Activated naive CD4-positive, alpha-beta T cell (primary cell): ENCODE measurements around the gene TMTC4.
A peak's percentile ranks its signal among the peaks of the same experiment; 100 is the strongest.
"Not testable (repeated sequence)": the region's sequence is repeated elsewhere in the genome, so short reads cannot be mapped to it uniquely, and the experiment has no call there.

ENCODE experiments used
- DNase-seq, 4 experiments: peaks; one replicate each; lab custom pipeline; 2025; lab: John Stamatoyannopoulos, UW

Gene TMTC4

GRCh38 chr13:100584896-100585295, 89.7 kb downstream of the TMTC4 start:
- DNase-seq, result no peak

GRCh38 chr13:100581504-100581903, 93.1 kb downstream of the TMTC4 start:
- no peak for DNase-seq

GRCh38 chr13:100581030-100581429, 93.6 kb downstream of the TMTC4 start:
- DNase-seq, result no peak

- no peak for DNase-seq
Observed at GRCh38 chr13:100580045-100580444, 94.5 kb downstream of the TMTC4 start.

GRCh38 chr13:100577239-100577638, 97.4 kb downstream of the TMTC4 start:
- DNase-seq, result not testable (repeated sequence)

GRCh38 chr13:100573121-100573520, 101.5 kb downstream of the TMTC4 start:
- peak; percentile 7 to 68 (median 43) for DNase-seq

GRCh38 chr13:100566543-100566942, 108.1 kb downstream of the TMTC4 start:
- no peak for DNase-seq

- no peak for DNase-seq
Observed at GRCh38 chr13:100565286-100565685, 109.3 kb downstream of the TMTC4 start.

GRCh38 chr13:100564444-100565223, 110.0 kb downstream of the TMTC4 start:
- no peak for DNase-seq

GRCh38 chr13:100563779-100564178, 110.8 kb downstream of the TMTC4 start:
- DNase-seq, result no peak

GRCh38 chr13:100561599-100562204, 112.9 kb downstream of the TMTC4 start:
- DNase-seq, result no peak

GRCh38 chr13:100561158-100561499, 113.5 kb downstream of the TMTC4 start:
- no peak for DNase-seq

- no peak for DNase-seq
Observed at GRCh38 chr13:100560498-100561157, 114.0 kb downstream of the TMTC4 start.

GRCh38 chr13:100559886-100560285, 114.7 kb downstream of the TMTC4 start:
- DNase-seq, result no peak
